Measurements from ENCODE around the gene CAPN8. TPM values are rescaled to one million over a fixed set of nuclear protein-coding genes. Genes with fewer than 3 reads are reported as not detected.

The CAPN8 gene
- total RNA-seq, 2 donors from 2014 or later = 0.44 TPM; not detected in 1

GRCh38 chr1:223709598-223709997 lies 44.1 kb upstream of the CAPN8 start:
- no peak overlapping the region for H3K27ac ChIP-seq (ENCODE audit: low read depth, low read length)
- TF ChIP-seq CTCF (conservative IDR thresholded peaks at IDR 0.05) = peak; percentile 16
- Mint-ChIP-seq H3K27me3 (ENCODE audit: insufficient read depth) (peaks cover 18% of the 10 kb centered on the region), H3K4me1 (peaks cover 46% of the 10 kb centered on the region), H3K27ac (no peak overlapping the region), H3K36me3 (ENCODE audit: low read depth) (no peaks in the 10 kb centered on the region), H3K9me3 (no peaks in the 10 kb centered on the region), H3K4me3 (no peak overlapping the region)
- no peaks in the 10 kb centered on the region for H3K27me3 ChIP-seq (ENCODE audit: control insufficient read depth, insufficient read depth, low read length, poor library complexity, severe bottlenecking)
- no peak overlapping the region for H3K4me3 ChIP-seq (ENCODE audit: low read length)
- peaks cover 9% of the 10 kb centered on the region for H3K4me1 ChIP-seq (ENCODE audit: control insufficient read depth, insufficient read depth, low read length)
- WGBS, 2 experiments (ENCODE audit: insufficient coverage in 1 of 2, insufficient read length in 1 of 2) = 90 to 96% methylated on average over 2 to 3 of the region's 3 CpGs
- H3K36me3 ChIP-seq (ENCODE audit: control insufficient read depth, insufficient read depth, low read length) = no peaks in the 10 kb centered on the region
- DNase-seq = no peak
- H3K9ac ChIP-seq (ENCODE audit: extremely low read depth, low read length, poor library complexity, severe bottlenecking) = no peak overlapping the region
- H3K9me3 ChIP-seq (ENCODE audit: control insufficient read depth, low read length) = no peaks in the 10 kb centered on the region

- peak; percentile 29 for DNase-seq
- H3K36me3 Mint-ChIP-seq (ENCODE audit: low read depth) = no peaks in the 10 kb centered on the region
- Histone ChIP-seq H3K9me3 (ENCODE audit: control insufficient read depth, low read length) (no peaks in the 10 kb centered on the region), H3K9ac (ENCODE audit: extremely low read depth, low read length, poor library complexity, severe bottlenecking) (no peak overlapping the region), H3K27me3 (ENCODE audit: control insufficient read depth, insufficient read depth, low read length, poor library complexity, severe bottlenecking) (no peaks in the 10 kb centered on the region), H3K4me3 (ENCODE audit: low read length) (no peak overlapping the region), H3K36me3 (ENCODE audit: control insufficient read depth, insufficient read depth, low read length) (no peaks in the 10 kb centered on the region), H3K4me1 (ENCODE audit: control insufficient read depth, insufficient read depth, low read length) (peaks cover 8% of the 10 kb centered on the region), H3K27ac (ENCODE audit: low read depth, low read length) (no peak overlapping the region)
- WGBS, 2 experiments (ENCODE audit: insufficient coverage in 1 of 2, insufficient read length in 1 of 2) = 90 to 91% methylated on average over 3 of the region's 3 CpGs
- no peak overlapping the region for H3K4me3 Mint-ChIP-seq
- TF ChIP-seq CTCF (conservative IDR thresholded peaks at IDR 0.05) = no peak
- H3K27ac Mint-ChIP-seq = no peak overlapping the region
- peaks cover 42% of the 10 kb centered on the region for H3K4me1 Mint-ChIP-seq
- H3K9me3 Mint-ChIP-seq = no peaks in the 10 kb centered on the region
- peaks cover 14% of the 10 kb centered on the region for H3K27me3 Mint-ChIP-seq (ENCODE audit: insufficient read depth)
These were observed 43.3 kb upstream of the CAPN8 start for GRCh38 chr1:223708651-223709268.

DNA sequence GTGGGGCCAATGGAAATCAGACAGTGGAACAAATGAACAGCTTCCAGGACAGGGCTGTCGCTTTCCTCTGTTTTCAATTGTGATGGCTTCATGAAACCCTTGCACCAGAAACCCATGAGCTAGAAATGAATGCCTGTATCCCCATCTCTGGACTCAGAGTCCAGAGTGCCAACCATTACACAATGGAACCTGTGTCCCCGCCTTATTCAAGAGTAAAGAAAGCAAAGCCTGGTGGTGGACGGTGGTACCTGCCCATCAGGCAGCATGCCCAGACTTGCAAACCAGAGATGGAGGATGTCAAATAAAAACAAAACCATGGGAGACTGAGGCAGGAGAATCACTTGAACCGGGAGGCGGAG lies 42.5 kb upstream of the CAPN8 start:
- Mint-ChIP-seq H3K27me3 (ENCODE audit: insufficient read depth) (peaks cover 13% of the 10 kb centered on the region), H3K9me3 (no peaks in the 10 kb centered on the region), H3K27ac (no peak overlapping the region), H3K36me3 (ENCODE audit: low read depth) (no peaks in the 10 kb centered on the region), H3K4me1 (peaks cover 34% of the 10 kb centered on the region), H3K4me3 (no peak overlapping the region)
- Histone ChIP-seq H3K9ac (ENCODE audit: extremely low read depth, low read length, poor library complexity, severe bottlenecking) (no peak overlapping the region), H3K27me3 (ENCODE audit: control insufficient read depth, insufficient read depth, low read length, poor library complexity, severe bottlenecking) (no peaks in the 10 kb centered on the region), H3K4me3 (ENCODE audit: low read length) (no peak overlapping the region), H3K9me3 (ENCODE audit: control insufficient read depth, low read length) (no peaks in the 10 kb centered on the region), H3K36me3 (ENCODE audit: control insufficient read depth, insufficient read depth, low read length) (no peaks in the 10 kb centered on the region), H3K4me1 (ENCODE audit: control insufficient read depth, insufficient read depth, low read length) (peaks cover 8% of the 10 kb centered on the region), H3K27ac (ENCODE audit: low read depth, low read length) (no peak overlapping the region)
- peak; percentile 52 for TF ChIP-seq CTCF (conservative IDR thresholded peaks at IDR 0.05)
- DNase-seq = peak; percentile 43
- WGBS, 2 experiments (ENCODE audit: insufficient coverage in 1 of 2, insufficient read length in 1 of 2) = 97 to 100% methylated on average over 5 of the region's 5 CpGs

Data from endodermal cell (in vitro differentiated cells).